H1 (cell line): ENCODE data around the gene ZSWIM9. TPM values are rescaled to one million over a fixed set of nuclear protein-coding genes. Genes with fewer than 3 reads are reported as not detected.

Source experiments
- CBX8 ChIP-seq: fragments of 300-800, 300-1000 bp; sonication (generic); IDR thresholded peaks from 2 replicates; pipeline ENCODE4 v1.7.1; 2016; ENCODE audit warnings: low read depth, low read length, borderline replicate concordance
- CHD7 ChIP-seq: fragments of 300-600 bp; sonication (generic); IDR thresholded peaks from 2 replicates; pipeline ENCODE4 v1.7.1; 2012; ENCODE audit warnings: low read length, moderate library complexity, mild to moderate bottlenecking, inconsistent platforms; ENCODE audit not compliant: insufficient replicate concordance
- TCF12 ChIP-seq: IDR thresholded peaks from 2 replicates; pipeline ENCODE4 v1.6.1; 2011; ENCODE audit warnings: low read depth, mild to moderate bottlenecking, low read length
- polyA plus RNA-seq, 7 experiments: library from polyadenylated mRNA; depleted of rRNA in 3 of 7; stranded (reverse) in 5 of 7; unstranded in 2 of 7; fragments of >200 nt in 5 of 7; fragments of 200-250 nt in 2 of 7; gene quantifications; 1 replicate in 5 of 7; 2 replicates in 1 of 7; 4 replicates in 1 of 7; pipeline versions ENCODE4 v1.2.1 to v1.2.3, GENCODE V29; 2011 to 2013; ENCODE audit warnings: missing spikeins in 2 of 7, mixed read lengths in 2 of 7
- total RNA-seq: library from RNA; stranded (reverse); fragmentation: NEBNext Ultra II Directional; extraction: Animal tissue kit (Norgen Biotek cat#: 25700); gene quantifications from 2 replicates; pipeline ENCODE4 v1.2.1, GENCODE V29; 2021
- TF ChIP-seq, protein P1 (sequence below), 3 experiments: IDR thresholded peaks; 1 replicate in 2 of 3; 2 replicates in 1 of 3; pipeline versions ENCODE4 v1.5.1 to v1.6.1; 2011; ENCODE audit warnings: low read length in 3 of 3, mild to moderate bottlenecking in 3 of 3, inconsistent platforms in 2 of 3, low read depth in 1 of 3, moderate library complexity in 1 of 3; ENCODE audit not compliant: insufficient read depth in 1 of 3; ENCODE audit errors: control extremely low read depth in 1 of 3

ZSWIM9 gene
- total and polyA plus RNA-seq, 2 of the 8 experiments (the other 6 are each of a cell fraction or from before 2014, with no cell fraction given), result 1.5 to 10.4 TPM

DNA sequence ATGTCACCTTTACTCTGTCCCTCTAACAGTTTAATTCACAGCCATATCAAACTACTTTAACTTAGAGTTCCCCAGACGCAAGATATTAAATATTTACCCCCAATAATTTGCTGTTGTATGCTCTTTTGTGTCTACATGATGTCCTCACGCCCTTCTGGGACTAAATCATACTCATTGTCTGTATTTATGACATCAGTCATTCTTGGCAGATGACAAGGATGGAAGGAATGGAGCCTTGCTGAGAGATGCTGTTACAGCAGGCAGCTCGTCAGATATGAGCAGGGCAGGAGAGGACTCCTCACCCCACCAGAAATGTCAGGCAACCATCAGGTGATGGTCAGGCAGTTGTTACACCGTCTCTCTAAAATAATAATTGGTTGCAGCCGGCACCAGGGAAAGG, 43.5 kb downstream of the ZSWIM9 start (continued):
- TF ChIP-seq CHD7 (no peak), CBX8 (no peak), TCF12 (no peak)
- TF ChIP-seq, protein P1, sequence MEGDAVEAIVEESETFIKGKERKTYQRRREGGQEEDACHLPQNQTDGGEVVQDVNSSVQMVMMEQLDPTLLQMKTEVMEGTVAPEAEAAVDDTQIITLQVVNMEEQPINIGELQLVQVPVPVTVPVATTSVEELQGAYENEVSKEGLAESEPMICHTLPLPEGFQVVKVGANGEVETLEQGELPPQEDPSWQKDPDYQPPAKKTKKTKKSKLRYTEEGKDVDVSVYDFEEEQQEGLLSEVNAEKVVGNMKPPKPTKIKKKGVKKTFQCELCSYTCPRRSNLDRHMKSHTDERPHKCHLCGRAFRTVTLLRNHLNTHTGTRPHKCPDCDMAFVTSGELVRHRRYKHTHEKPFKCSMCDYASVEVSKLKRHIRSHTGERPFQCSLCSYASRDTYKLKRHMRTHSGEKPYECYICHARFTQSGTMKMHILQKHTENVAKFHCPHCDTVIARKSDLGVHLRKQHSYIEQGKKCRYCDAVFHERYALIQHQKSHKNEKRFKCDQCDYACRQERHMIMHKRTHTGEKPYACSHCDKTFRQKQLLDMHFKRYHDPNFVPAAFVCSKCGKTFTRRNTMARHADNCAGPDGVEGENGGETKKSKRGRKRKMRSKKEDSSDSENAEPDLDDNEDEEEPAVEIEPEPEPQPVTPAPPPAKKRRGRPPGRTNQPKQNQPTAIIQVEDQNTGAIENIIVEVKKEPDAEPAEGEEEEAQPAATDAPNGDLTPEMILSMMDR (IDR thresholded peaks at IDR 0.05; ENCODE audit: control extremely low read depth in 1 of 3, insufficient read depth in 1 of 3, low read depth in 1 of 3, low read length in 3 of 3), result no peak
